ENCODE data around the gene PLGRKT. TPM values are rescaled to one million over a fixed set of nuclear protein-coding genes. Genes with fewer than 3 reads are reported as not detected.
"Not testable (repeated sequence)": the region's sequence is repeated elsewhere in the genome, so short reads cannot be mapped to it uniquely, and the experiment has no call there.

PLGRKT gene
- polyA plus RNA-seq, 1 experiment: 13.1 TPM

GRCh38 chr9:5352637-5353248, 85.0 kb downstream of the PLGRKT start:
- H3K4me3 ChIP-seq (ENCODE audit: low read depth, low read length): no peak overlapping the region
- H3K9me3 ChIP-seq (ENCODE audit: control insufficient read depth, insufficient read depth, low read length): peaks cover 5% of the 10 kb centered on the region; the same call in 1 of the 2 replicates
- CTCF ChIA-PET: interaction anchor here (1.1 to 1.8 kb wide), 2 partner anchors 166 to 237 kb away, joined by 3 to 4 read pairs; no protein-coding TSS in a partner anchor
- POLR2A ChIA-PET: no interaction called here
- H3K27ac ChIP-seq (ENCODE audit: low read depth, low read length): no peak overlapping the region
- no peak for DNase-seq (ENCODE audit: low read depth, low spot score)
- no peaks in the 10 kb centered on the region for H3K27me3 ChIP-seq (ENCODE audit: control insufficient read depth, insufficient read depth, low read length)
- TF ChIP-seq, protein P1, sequence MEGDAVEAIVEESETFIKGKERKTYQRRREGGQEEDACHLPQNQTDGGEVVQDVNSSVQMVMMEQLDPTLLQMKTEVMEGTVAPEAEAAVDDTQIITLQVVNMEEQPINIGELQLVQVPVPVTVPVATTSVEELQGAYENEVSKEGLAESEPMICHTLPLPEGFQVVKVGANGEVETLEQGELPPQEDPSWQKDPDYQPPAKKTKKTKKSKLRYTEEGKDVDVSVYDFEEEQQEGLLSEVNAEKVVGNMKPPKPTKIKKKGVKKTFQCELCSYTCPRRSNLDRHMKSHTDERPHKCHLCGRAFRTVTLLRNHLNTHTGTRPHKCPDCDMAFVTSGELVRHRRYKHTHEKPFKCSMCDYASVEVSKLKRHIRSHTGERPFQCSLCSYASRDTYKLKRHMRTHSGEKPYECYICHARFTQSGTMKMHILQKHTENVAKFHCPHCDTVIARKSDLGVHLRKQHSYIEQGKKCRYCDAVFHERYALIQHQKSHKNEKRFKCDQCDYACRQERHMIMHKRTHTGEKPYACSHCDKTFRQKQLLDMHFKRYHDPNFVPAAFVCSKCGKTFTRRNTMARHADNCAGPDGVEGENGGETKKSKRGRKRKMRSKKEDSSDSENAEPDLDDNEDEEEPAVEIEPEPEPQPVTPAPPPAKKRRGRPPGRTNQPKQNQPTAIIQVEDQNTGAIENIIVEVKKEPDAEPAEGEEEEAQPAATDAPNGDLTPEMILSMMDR (IDR thresholded peaks at IDR 0.05; ENCODE audit: low read depth, low read length): no peak

DNA sequence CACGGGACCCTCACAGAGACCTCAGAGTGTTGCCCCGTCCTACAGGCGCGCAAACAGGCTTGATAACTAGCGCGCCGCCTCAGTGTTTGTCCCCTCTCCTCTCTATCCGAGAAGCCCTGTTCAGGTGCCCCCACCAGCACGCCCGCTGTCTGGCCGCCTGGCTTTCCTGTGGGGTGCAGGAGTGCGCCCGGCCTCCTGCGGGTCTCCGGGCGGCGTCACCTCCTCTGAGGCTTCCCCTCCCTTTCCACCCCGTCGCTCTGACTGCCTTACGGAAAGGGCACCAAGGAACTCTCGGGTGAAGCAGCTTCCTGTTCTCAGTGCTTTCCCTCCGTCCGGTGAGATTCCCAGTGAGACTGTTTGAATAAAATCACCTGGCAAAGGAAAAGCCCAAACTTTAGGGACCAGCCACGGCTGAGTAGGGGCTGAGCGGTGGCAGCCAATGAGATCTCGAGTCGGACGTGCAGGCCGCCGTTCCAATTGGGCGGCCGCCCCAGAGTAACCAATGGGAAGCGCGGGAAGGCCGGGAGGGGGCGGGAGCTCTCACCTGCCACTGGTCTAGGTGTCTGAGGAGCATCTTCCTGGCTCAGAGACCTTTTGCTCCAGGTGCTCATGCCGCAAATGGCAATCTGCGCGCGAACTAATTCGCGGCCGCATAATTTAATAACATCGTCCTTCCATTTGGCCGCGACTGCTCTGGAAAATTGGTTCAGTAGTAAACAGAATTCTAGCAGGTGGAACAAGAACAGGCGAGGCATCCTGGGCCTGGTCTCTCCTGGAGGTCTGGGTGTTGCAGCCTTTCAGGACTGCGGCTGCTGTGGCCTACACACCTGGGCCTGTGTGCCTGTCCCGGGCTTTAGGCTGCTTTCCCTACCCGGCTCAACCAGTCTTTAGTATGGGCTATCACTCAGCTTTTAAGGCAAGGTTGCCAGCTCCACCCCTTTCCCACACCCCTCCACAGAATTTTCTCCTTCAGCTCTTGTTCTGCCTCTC, 98.4 kb downstream of the PLGRKT start, which contains the start of gene RLN1:
Gene RLN1, minus strand, starts transcription at position 885 of the 990 bp plus-strand sequence. Its CDS starts 130 bp downstream, at position 755.
- CTCF ChIA-PET; H3K4me3 ChIP-seq (ENCODE audit: low read depth, low read length); DNase-seq (ENCODE audit: low read depth, low spot score); H3K27me3 ChIP-seq (ENCODE audit: control insufficient read depth, insufficient read depth, low read length); POLR2A ChIA-PET; H3K9me3 ChIP-seq (ENCODE audit: control insufficient read depth, insufficient read depth, low read length); H3K27ac ChIP-seq (ENCODE audit: low read depth, low read length): not testable (repeated sequence)

DNA sequence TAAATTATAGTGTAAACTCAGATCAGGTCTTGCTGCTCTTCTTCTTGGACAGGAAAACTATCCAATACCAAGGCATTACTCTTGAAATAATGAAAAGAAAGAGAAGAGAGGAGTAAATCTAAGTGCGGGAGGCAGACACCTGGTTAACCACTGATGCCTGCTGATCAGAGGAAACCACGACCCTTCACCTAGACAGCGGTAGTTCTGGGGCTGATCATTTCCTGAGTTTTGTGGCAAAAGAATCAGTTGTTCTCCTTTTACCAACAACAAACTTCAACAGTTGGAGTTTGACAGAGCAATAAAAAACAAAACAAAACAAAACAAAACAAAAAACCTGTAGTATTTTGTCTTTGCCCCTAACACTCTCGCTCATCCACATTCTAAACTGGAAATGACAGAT, 101.0 kb downstream of the PLGRKT start:
- no peak overlapping the region for H3K4me3 ChIP-seq (ENCODE audit: low read depth, low read length)
- no peak overlapping the region for H3K27ac ChIP-seq (ENCODE audit: low read depth, low read length)
- DNase-seq (ENCODE audit: low read depth, low spot score): no peak
- TF ChIP-seq, protein P1 (IDR thresholded peaks at IDR 0.05; ENCODE audit: low read depth, low read length): no peak
- CTCF ChIA-PET: no interaction called here
- POLR2A ChIA-PET: no interaction called here
- H3K9me3 ChIP-seq (ENCODE audit: control insufficient read depth, insufficient read depth, low read length): no peaks in the 10 kb centered on the region
- peaks cover 3% of the 10 kb centered on the region for H3K27me3 ChIP-seq (ENCODE audit: control insufficient read depth, insufficient read depth, low read length)

- H3K4me3 ChIP-seq (ENCODE audit: low read depth, low read length); H3K27ac ChIP-seq (ENCODE audit: low read depth, low read length); H3K9me3 ChIP-seq (ENCODE audit: control insufficient read depth, insufficient read depth, low read length); H3K27me3 ChIP-seq (ENCODE audit: control insufficient read depth, insufficient read depth, low read length); DNase-seq (ENCODE audit: low read depth, low spot score); POLR2A ChIA-PET: not testable (repeated sequence)
- CTCF ChIA-PET: interaction anchor here (0.6 kb wide), 1 partner anchor 286 kb away, joined by 3 read pairs; no protein-coding TSS in a partner anchor
Observed at GRCh38 chr9:5331276-5331675, 106.4 kb downstream of the PLGRKT start.

GRCh38 chr9:5326893-5327548, 110.7 kb downstream of the PLGRKT start:
- no peak overlapping the region for H3K27ac ChIP-seq (ENCODE audit: low read depth, low read length)
- TF ChIP-seq, protein P1 (IDR thresholded peaks at IDR 0.05; ENCODE audit: low read depth, low read length): no peak
- ChIA-PET POLR2A (no interaction called here), CTCF (interaction anchor here (0.6 kb wide), 1 partner anchor 528 kb away, joined by 5 read pairs; no protein-coding TSS in a partner anchor)
- DNase-seq (ENCODE audit: low read depth, low spot score): no peak
- no peaks in the 10 kb centered on the region for H3K27me3 ChIP-seq (ENCODE audit: control insufficient read depth, insufficient read depth, low read length)
- H3K9me3 ChIP-seq (ENCODE audit: control insufficient read depth, insufficient read depth, low read length): no peaks in the 10 kb centered on the region
- no peak overlapping the region for H3K4me3 ChIP-seq (ENCODE audit: low read depth, low read length)
